IPS-20b (cell line): ENCODE results near the gene ANAPC7.
"Not testable (repeated sequence)": the region's sequence is repeated elsewhere in the genome, so short reads cannot be mapped to it uniquely, and the experiment has no call there.

Source experiments
- H3K27ac ChIP-seq: one replicate; pipeline ENCODE4 v1.5.1; 2013; ENCODE audit warnings: low read length
- H3K27me3 ChIP-seq: 2 replicates; pipeline ENCODE4 v1.6.1; 2013; ENCODE audit warnings: mild to moderate bottlenecking, low read length, inconsistent platforms; ENCODE audit not compliant: insufficient read depth
- H3K36me3 ChIP-seq: 2 replicates; pipeline ENCODE4 v1.6.1; 2013; ENCODE audit warnings: low read depth, mild to moderate bottlenecking, inconsistent platforms, low read length, moderate library complexity; ENCODE audit not compliant: insufficient read depth
- H3K4me1 ChIP-seq: 2 replicates; pipeline ENCODE4 v1.6.1; 2013; ENCODE audit warnings: mild to moderate bottlenecking, control low read depth, inconsistent platforms, low read length, moderate library complexity; ENCODE audit not compliant: insufficient read depth
- H3K4me3 ChIP-seq: 2 replicates; pipeline ENCODE4 v1.5.1; 2013; ENCODE audit warnings: mild to moderate bottlenecking, low read length, inconsistent platforms
- H3K9ac ChIP-seq: 2 replicates; pipeline ENCODE4 v1.6.1; 2013; ENCODE audit warnings: low read depth, mild to moderate bottlenecking, inconsistent platforms, low read length, moderate library complexity
- H3K9me3 ChIP-seq: 2 replicates; pipeline ENCODE4 v1.6.1; 2013; ENCODE audit warnings: mild to moderate bottlenecking, low read depth, low read length, inconsistent platforms; ENCODE audit not compliant: insufficient read depth

Gene ANAPC7, protein sequence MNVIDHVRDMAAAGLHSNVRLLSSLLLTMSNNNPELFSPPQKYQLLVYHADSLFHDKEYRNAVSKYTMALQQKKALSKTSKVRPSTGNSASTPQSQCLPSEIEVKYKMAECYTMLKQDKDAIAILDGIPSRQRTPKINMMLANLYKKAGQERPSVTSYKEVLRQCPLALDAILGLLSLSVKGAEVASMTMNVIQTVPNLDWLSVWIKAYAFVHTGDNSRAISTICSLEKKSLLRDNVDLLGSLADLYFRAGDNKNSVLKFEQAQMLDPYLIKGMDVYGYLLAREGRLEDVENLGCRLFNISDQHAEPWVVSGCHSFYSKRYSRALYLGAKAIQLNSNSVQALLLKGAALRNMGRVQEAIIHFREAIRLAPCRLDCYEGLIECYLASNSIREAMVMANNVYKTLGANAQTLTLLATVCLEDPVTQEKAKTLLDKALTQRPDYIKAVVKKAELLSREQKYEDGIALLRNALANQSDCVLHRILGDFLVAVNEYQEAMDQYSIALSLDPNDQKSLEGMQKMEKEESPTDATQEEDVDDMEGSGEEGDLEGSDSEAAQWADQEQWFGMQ

DNA sequence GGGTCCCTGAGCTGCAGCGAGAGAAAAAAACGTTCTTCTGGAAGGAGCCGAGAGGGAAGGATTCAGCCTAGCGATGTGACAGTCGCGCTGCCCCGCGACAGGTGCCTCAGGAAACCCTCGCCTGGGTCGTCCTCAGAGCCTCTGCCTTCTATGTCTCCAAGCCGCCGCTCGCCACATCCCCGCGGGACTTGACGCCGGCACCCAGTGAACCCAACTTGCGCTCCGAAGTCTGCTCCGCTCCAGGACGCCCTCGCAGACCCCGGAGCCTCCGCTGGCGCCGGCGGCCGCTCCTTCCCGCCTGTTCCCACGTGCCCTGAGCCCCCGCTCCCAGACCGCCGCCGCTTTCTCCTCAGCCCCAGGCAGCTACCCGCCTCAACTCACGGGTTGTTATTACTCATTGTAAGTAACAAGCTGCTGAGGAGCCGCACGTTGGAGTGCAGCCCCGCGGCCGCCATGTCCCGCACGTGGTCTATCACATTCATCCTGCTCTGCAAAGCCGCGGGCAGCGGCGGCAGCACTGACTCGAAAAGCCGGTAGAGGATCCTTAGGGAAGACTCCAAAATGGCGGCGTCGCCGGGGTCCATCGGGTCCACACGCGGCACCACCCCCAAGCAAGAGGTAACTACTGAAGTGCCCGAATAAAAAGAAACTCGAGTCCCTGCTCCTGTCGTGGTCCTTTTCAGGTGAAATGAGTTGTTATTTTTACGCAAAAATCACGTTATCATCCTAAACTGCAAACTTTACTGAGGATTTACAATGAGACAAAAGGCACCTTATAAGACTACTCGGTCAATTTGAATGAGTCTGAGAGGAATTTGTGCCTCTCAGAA, at the start of gene ANAPC7:
Gene ANAPC7 (minus strand): TSS at position 563 of the 830 bp plus-strand sequence. CDS start 81 bp downstream, at position 482.
- Histone ChIP-seq H3K36me3 (peaks cover 25% of the 10 kb centered on the region), H3K27ac (peak within 1 kb of the TSS; percentile 82), H3K9ac (peak within 1 kb of the TSS; percentile 94), H3K27me3 (no peaks in the 10 kb centered on the region), H3K4me1 (peaks cover 3% of the 10 kb centered on the region; the same call in 1 of the 2 replicates), H3K4me3 (peak within 1 kb of the TSS; percentile 71), H3K9me3 (no peaks in the 10 kb centered on the region)

DNA sequence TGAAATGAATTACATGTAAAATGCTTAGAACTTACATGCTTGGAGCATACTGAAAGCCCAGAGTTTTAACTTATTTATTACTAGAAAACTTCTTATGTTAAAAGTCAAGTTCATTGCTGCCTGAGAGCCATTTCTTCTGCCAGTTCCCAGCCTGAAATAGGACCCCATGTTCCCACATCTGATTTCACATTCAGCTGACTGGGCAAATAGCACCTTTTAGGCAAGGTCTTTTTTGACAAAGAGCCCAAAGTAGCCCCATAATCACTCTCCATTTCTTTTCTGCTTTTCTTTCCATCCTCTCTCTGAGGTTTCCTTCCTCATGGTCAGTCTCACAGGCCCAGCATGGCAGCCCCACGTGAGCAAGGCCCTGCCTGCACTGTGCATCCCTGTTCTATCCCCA, 47.8 kb upstream of the ANAPC7 start:
- Histone ChIP-seq H3K27ac (no peak overlapping the region), H3K4me1 (no peaks in the 10 kb centered on the region), H3K27me3 (no peaks in the 10 kb centered on the region), H3K4me3 (no peak overlapping the region), H3K9me3 (no peaks in the 10 kb centered on the region), H3K9ac (no peak overlapping the region), H3K36me3 (peaks cover 54% of the 10 kb centered on the region)

GRCh38 chr12:110449799-110450497, 46.4 kb upstream of the ANAPC7 start, which contains the start of gene ARPC3:
ARPC3 (minus strand) TSS chr12:110450337; CDS start chr12:110450260, 77 bp downstream.
- H3K36me3 ChIP-seq = peaks cover 50% of the 10 kb centered on the region
- no peaks in the 10 kb centered on the region for H3K27me3 ChIP-seq
- H3K27ac ChIP-seq = no peak within 1 kb of the TSS
- H3K9ac ChIP-seq = peak within 1 kb of the TSS; percentile 88
- H3K4me1 ChIP-seq = no peaks in the 10 kb centered on the region
- H3K4me3 ChIP-seq = peak within 1 kb of the TSS; percentile 91
- no peaks in the 10 kb centered on the region for H3K9me3 ChIP-seq

- H3K9ac ChIP-seq = no peak overlapping the region
- no peaks in the 10 kb centered on the region for H3K4me1 ChIP-seq
- no peak overlapping the region for H3K4me3 ChIP-seq
- no peaks in the 10 kb centered on the region for H3K9me3 ChIP-seq
- peaks cover 58% of the 10 kb centered on the region for H3K36me3 ChIP-seq
- H3K27ac ChIP-seq = no peak overlapping the region
- no peaks in the 10 kb centered on the region for H3K27me3 ChIP-seq
These were observed 40.9 kb upstream of the ANAPC7 start for GRCh38 chr12:110444455-110444854.

GRCh38 chr12:110436231-110436630, 32.7 kb upstream of the ANAPC7 start:
- Histone ChIP-seq H3K9me3 (no peaks in the 10 kb centered on the region), H3K4me3 (no peak overlapping the region), H3K27ac (no peak overlapping the region), H3K36me3 (peaks cover 51% of the 10 kb centered on the region), H3K4me1 (no peaks in the 10 kb centered on the region), H3K9ac (no peak overlapping the region), H3K27me3 (no peaks in the 10 kb centered on the region)

- Histone ChIP-seq H3K9me3 (no peaks in the 10 kb centered on the region), H3K4me3 (no peak overlapping the region), H3K9ac (no peak overlapping the region), H3K36me3 (peaks cover 28% of the 10 kb centered on the region), H3K4me1 (no peaks in the 10 kb centered on the region), H3K27ac (no peak overlapping the region), H3K27me3 (no peaks in the 10 kb centered on the region)
These were observed 28.6 kb upstream of the ANAPC7 start for GRCh38 chr12:110431957-110432587.

- not testable (repeated sequence) for H3K9ac ChIP-seq, H3K4me3 ChIP-seq, H3K27me3 ChIP-seq, H3K36me3 ChIP-seq, H3K27ac ChIP-seq, H3K4me1 ChIP-seq, H3K9me3 ChIP-seq
These were observed 26.2 kb upstream of the ANAPC7 start for GRCh38 chr12:110429676-110430075.

GRCh38 chr12:110426406-110426805, 22.9 kb upstream of the ANAPC7 start:
- Histone ChIP-seq H3K4me3 (no peak overlapping the region), H3K27me3 (no peaks in the 10 kb centered on the region), H3K27ac (no peak overlapping the region), H3K9me3 (no peaks in the 10 kb centered on the region), H3K36me3 (no peaks in the 10 kb centered on the region), H3K9ac (no peak overlapping the region), H3K4me1 (0 out of 2 replicates have a peak, but pooled peaks cover 6% of the 10 kb centered on the region)

DNA sequence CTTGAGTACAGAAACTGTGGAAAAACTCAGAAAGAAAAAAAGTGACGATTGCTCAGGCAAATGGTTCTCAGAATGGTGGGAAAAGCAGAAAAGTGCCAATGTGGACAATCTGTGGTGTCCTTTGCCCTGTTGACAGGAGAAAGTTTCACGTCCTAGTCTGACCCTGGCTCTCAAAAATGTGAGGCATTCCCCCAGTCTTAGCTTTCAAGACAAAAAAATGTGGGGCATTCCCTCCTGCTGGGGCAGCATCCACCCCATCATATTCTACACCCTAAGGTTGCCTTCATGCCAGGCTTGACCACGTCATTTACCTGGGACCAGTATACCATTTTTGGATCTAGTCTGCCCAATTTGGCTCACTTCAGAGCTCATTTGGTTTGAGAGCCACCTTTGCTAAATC, 20.7 kb upstream of the ANAPC7 start:
- Histone ChIP-seq H3K9me3 (no peaks in the 10 kb centered on the region), H3K4me1 (0 out of 2 replicates have a peak, but pooled peaks cover 6% of the 10 kb centered on the region), H3K9ac (0 out of 2 replicates have a peak overlapping the region, but pooled peaks have one; percentile 21), H3K4me3 (no peak overlapping the region), H3K27me3 (no peaks in the 10 kb centered on the region), H3K27ac (no peak overlapping the region), H3K36me3 (no peaks in the 10 kb centered on the region)

- no peaks in the 10 kb centered on the region for H3K9me3 ChIP-seq
- H3K27ac ChIP-seq = no peak overlapping the region
- 0 out of 2 replicates have a peak, but pooled peaks cover 6% of the 10 kb centered on the region for H3K4me1 ChIP-seq
- no peaks in the 10 kb centered on the region for H3K36me3 ChIP-seq
- no peak overlapping the region for H3K4me3 ChIP-seq
- no peak overlapping the region for H3K9ac ChIP-seq
- H3K27me3 ChIP-seq = no peaks in the 10 kb centered on the region
These were observed 18.2 kb upstream of the ANAPC7 start for GRCh38 chr12:110421701-110422100.
